Measurements from ENCODE around the gene ATP9B.

ATP9B gene

DNA sequence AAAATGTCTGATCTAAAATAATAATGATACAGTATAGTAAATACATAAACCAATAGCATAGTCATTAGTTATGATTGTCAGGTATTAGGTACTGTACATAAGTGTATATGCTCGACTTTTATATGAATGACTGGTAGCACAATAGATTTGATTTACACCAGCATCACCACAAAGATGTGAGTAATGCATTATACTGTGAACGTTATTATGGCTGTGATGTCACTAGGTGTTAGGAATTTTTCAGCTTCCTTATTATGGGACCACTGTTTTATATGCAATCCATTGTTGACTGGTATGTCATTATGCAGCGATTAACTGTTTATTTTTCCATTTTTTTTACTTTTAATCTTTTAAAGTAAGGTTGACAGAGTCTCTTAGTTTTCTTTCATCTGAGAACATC is 23.7 kb downstream of the ATP9B start:
- TF ChIP-seq, protein P1, sequence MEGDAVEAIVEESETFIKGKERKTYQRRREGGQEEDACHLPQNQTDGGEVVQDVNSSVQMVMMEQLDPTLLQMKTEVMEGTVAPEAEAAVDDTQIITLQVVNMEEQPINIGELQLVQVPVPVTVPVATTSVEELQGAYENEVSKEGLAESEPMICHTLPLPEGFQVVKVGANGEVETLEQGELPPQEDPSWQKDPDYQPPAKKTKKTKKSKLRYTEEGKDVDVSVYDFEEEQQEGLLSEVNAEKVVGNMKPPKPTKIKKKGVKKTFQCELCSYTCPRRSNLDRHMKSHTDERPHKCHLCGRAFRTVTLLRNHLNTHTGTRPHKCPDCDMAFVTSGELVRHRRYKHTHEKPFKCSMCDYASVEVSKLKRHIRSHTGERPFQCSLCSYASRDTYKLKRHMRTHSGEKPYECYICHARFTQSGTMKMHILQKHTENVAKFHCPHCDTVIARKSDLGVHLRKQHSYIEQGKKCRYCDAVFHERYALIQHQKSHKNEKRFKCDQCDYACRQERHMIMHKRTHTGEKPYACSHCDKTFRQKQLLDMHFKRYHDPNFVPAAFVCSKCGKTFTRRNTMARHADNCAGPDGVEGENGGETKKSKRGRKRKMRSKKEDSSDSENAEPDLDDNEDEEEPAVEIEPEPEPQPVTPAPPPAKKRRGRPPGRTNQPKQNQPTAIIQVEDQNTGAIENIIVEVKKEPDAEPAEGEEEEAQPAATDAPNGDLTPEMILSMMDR (IDR thresholded peaks at IDR 0.05; ENCODE audit: extremely low read depth, insufficient read depth, missing control alignments): no peak
- in situ Hi-C loops (cut with MboI; ENCODE audit: low pct_unique_long_range_greater_than_20kb, low sequenced_read_pairs, unreplicated experiment): no loop called here

GRCh38 chr18:79093986-79094385 is 24.8 kb downstream of the ATP9B start:
- no peak for DNase-seq (ENCODE audit: low spot score)
- in situ Hi-C loops (cut with MboI; ENCODE audit: low pct_unique_long_range_greater_than_20kb, low sequenced_read_pairs, unreplicated experiment): no loop called here
- TF ChIP-seq, protein P1 (IDR thresholded peaks at IDR 0.05; ENCODE audit: extremely low read depth, insufficient read depth, missing control alignments): no peak

More for the DNA sequence above, 23.7 kb downstream of the ATP9B start:
- DNase-seq (ENCODE audit: low spot score): no peak

- TF ChIP-seq, protein P1 (IDR thresholded peaks at IDR 0.05; ENCODE audit: extremely low read depth, insufficient read depth, missing control alignments): no peak
- DNase-seq (ENCODE audit: low spot score): no peak
- in situ Hi-C loops (cut with MboI; ENCODE audit: low pct_unique_long_range_greater_than_20kb, low sequenced_read_pairs, unreplicated experiment): no loop called here
These were observed 26.0 kb downstream of the ATP9B start for GRCh38 chr18:79095216-79095615.

- no peak for DNase-seq (ENCODE audit: low spot score)
- in situ Hi-C loops (cut with MboI; ENCODE audit: low pct_unique_long_range_greater_than_20kb, low sequenced_read_pairs, unreplicated experiment): no loop called here
These were observed 31.8 kb downstream of the ATP9B start for GRCh38 chr18:79100944-79101343.

GRCh38 chr18:79102886-79103285 is 33.7 kb downstream of the ATP9B start:
- TF ChIP-seq, protein P1 (IDR thresholded peaks at IDR 0.05; ENCODE audit: extremely low read depth, insufficient read depth, missing control alignments): no peak
- no peak for DNase-seq (ENCODE audit: low spot score)
- in situ Hi-C loops (cut with MboI; ENCODE audit: low pct_unique_long_range_greater_than_20kb, low sequenced_read_pairs, unreplicated experiment): no loop called here

More at GRCh38 chr18:79100944-79101343, 31.8 kb downstream of the ATP9B start:
- TF ChIP-seq, protein P1 (IDR thresholded peaks at IDR 0.05; ENCODE audit: extremely low read depth, insufficient read depth, missing control alignments): no peak

DNA sequence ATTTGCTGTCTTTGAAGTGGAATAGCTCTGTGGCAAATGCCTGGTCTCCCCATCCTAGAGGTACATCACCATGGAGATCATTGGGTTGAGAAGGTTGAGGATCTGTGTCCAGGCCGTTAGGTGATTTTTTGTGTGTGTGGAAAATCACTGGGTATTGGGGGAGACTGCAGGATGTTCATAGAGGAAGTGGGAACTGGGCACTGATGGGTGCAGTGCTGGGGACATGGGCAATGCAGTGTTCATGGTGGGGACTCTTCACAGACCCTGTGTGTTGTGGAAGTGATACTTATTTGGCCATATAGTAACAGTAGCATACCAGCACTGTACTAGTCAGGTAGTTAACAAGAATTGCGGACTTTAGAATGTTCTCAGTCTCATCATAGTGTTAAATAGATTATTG is 34.9 kb downstream of the ATP9B start:
- in situ Hi-C loops (cut with MboI; ENCODE audit: low pct_unique_long_range_greater_than_20kb, low sequenced_read_pairs, unreplicated experiment): no loop called here
- DNase-seq (ENCODE audit: low spot score): no peak
- TF ChIP-seq, protein P1 (IDR thresholded peaks at IDR 0.05; ENCODE audit: extremely low read depth, insufficient read depth, missing control alignments): no peak

DNA sequence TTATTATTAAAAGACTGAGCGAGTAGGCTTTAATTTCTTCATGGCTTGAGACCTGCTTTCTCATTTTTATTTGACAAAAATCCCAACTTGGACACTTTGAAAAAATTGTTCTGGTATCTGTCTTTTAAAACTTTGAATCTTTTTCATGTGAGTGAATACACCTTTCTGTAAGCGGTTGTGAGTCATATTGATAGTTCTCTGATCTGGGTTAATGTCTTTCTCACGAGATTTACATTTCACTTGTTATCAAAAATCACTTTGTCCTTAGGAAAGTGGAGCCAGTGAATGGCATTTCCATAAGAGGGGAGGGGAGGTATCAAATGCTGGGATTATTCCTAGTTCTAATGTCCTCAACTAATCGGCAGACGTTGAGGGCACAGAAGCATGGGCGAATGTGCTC is 36.3 kb downstream of the ATP9B start:
- in situ Hi-C loops (cut with MboI; ENCODE audit: low pct_unique_long_range_greater_than_20kb, low sequenced_read_pairs, unreplicated experiment): no loop called here
- TF ChIP-seq, protein P1 (IDR thresholded peaks at IDR 0.05; ENCODE audit: extremely low read depth, insufficient read depth, missing control alignments): no peak
- no peak for DNase-seq (ENCODE audit: low spot score)

Measured in GM13977 (cell line).